HG03520 (cell line): Measurements from ENCODE around the gene ETV4.

Source experiments
- ATAC-seq: cut with Tn5 transposase; IDR thresholded peaks from one replicate; pipeline ENCODE4 v1.9.1; 2021; ENCODE audit warnings: mild to moderate bottlenecking, moderate library complexity; ENCODE audit not compliant: unreplicated experiment

The ETV4 gene

DNA sequence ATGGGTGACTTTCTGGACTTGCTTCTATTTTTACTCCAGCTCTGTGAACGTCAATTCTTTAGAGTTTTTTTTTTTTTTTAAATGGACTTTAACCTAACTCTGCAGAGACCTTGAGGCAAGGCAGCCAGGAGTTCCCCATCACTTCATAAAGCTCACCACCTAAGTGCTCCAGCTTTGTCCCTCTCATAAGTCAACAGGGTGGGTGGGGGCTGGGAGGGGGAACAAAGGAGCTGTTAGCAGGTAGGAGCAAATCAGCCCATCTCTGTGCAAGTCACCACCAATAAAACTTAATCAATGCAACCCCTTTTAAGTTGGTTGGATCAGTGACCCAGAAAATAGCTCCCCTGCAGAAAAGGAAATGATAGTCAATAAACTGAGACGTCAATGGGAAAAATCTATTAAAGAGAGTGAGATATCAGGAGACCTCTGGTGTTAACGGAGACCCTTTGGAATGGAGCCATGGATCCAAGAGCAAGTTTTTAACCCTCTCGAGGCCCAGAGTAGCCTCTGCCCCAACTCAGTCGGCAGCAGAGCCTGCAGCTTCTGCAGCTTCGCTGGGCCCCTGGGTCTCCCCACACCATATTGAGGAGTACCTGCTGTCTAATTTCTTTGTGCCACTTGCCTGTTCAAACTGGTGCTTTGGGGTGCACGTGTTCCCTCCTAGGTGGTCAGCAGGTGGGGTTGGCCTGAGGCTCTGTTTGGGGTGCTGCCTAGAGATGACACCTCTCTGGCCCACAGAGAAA, 27.6 kb upstream of the ETV4 start:
- ATAC-seq = no peak

DNA sequence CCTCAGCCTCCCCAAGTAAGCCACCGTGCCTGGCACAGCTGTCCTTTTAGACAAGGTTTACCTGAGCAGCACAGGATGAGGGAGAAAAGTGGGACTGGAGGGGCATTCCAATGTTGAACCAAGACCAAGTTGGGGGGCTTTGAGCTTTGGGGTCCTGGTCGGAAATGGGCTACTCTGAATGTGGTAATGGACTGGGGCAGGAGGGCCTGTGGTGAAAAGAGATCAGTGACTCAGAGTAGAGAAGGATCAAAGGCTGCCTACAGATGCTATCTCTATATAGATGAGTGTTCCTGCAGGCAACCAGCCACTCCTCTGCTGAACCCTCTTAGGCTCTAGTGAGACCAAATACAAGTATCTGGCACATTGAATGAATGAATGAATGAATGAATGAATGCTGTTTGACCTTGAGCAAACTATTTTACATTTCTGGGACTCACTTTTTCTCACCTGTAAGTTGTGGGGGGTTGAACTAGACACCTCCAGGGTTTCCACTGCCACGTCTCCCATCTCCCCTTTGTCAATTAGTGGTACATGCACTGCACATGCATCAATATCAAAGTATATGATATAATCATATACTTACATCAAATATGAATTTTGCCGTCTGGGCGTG, 26.3 kb upstream of the ETV4 start:
- no peak for ATAC-seq

- ATAC-seq = no peak
Measured at GRCh38 chr17:43570518-43570928, 24.4 kb upstream of the ETV4 start.

- no peak for ATAC-seq
Measured at GRCh38 chr17:43568506-43569082, 22.5 kb upstream of the ETV4 start.

DNA sequence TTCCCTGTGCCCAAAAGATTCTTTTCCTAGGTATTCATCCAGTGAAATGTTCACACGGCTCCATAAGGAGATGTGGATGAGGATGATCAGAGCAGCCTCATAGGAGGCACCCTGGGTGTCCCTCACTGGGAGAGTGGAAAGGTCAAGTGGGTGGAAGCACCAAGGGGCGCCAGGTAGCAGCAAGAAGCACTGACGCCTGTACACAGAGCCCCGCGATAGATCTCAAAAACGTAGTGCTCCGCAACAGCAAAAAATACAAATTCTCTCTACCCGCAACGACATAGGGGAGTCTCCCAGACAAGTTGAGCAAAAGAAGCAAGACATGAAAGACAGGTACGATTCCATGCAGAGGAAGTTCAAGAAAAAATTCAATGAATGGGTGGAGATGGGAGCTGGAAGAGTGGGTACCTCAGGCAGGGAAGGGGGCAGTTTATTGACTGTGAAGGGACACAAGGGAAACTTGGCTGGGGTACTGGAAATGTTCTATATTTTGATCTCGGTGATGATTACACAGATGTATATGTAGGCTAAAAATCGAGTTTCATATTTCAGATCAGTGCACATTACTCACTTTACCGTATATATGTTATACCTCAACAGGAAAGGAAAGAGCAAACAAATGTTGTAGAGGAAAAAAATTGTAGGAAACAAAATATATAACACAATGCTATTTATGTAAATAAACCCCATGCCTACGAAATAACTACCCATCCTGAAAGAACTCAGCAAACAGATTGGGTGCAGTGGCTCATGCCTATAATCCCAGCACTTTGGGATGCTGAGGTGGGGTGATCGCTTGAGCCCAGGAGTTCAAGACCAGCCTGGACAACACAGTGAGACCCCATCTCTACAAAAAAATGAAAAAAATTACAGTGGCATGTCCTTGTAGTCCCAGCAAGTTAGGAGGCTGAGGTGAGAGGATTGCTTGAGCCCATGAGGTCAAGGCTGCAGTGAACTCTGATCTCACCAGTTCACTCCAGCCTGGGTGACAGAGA, 17.8 kb upstream of the ETV4 start:
- ATAC-seq = no peak

GRCh38 chr17:43562679-43563599, 16.8 kb upstream of the ETV4 start:
- no peak for ATAC-seq

- ATAC-seq = no peak
Measured at GRCh38 chr17:43560461-43561427, 14.6 kb upstream of the ETV4 start.

- ATAC-seq = no peak
Measured at GRCh38 chr17:43559161-43559816, 13.1 kb upstream of the ETV4 start.

DNA sequence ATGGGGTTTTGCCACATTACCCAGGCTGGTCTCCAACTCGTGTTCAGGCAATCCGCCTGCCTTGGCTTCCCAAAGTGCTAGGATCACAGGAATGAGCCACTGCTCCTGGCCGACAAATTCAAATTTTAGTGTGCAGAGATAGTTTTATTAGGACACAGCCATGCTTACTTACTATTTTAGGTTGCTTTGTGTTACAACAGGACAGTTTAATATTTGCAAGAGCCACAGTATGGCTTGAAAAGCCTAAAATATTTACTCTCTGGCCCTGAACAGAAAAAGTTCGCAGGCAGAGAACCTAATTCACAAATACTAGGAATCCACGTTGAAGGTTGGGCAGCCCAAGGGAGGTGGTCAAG, 12.6 kb upstream of the ETV4 start:
- no peak for ATAC-seq

DNA sequence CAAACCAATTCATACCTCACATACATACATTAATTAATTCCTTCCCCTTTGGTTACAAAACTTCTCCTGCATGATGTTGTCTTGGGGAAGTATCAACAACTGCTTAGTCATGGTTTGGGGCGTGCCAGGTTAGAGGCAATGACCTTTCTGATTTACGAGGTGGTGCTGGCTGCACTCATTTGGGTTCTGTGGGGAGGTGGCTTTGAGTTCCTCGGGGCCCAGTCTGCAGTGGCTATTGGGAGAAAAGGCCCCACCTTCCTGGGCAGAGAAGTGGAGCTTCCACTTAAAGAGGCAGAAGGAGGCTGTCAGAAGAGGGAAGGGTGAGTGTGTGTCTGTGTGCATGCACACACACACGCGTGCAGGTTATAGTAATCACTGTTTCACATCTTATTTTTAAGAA, 10.2 kb upstream of the ETV4 start:
- no peak for ATAC-seq

- no peak for ATAC-seq
Measured at GRCh38 chr17:43554857-43555256, 8.7 kb upstream of the ETV4 start.

- no peak for ATAC-seq
Measured at GRCh38 chr17:43553573-43553972, 7.4 kb upstream of the ETV4 start.

DNA sequence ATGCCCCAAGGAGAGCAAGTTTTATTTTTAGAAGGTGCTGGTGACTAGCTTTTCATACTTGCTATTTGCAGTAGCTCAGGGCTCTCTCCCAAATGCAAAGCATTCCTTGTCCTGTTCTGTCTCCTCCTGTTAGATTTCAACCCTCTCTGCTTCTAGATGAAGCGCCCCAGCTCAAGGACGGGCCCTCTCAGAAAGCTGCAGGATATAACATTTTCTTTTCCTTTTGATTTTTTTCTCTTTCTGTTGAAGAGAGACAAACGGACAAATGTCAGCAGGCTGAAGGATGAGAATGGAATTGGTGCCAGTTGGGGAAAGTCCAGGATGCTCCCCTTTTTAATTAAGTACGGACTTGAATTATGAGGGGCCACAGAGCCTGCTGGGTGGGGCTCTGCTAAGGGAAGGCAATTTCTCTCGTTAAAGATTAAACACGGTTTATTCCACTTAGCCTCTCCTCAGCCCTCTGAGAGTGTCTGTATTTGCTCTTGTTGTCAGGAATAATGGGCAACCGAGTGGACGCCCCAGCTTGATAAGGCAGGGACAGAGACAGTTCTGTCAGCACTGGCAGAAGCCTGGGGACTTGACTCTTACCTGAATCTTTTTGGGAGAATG, 6.2 kb upstream of the ETV4 start:
- ATAC-seq = no peak

DNA sequence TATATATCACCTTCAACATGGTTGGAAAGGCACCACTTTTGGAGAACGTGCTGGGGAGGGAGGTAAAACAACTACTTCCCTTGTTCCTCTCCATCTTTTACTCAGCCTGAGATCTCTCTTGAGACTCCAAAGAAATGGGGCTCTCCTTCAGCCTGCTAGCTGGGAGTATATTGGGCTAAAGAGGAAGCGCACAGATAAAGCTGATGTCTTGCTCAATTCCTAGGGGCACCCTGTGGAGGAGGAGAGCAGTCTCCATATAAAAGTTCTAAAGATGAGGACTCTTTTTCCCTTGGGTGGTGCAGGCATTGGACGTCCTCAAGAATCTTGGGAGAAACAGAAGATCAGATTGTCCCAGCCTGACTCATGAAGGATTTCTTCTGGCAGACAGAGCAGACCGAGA, 4.6 kb upstream of the ETV4 start:
- ATAC-seq = no peak

- no peak for ATAC-seq
Measured at GRCh38 chr17:43549496-43549895, 3.4 kb upstream of the ETV4 start.

DNA sequence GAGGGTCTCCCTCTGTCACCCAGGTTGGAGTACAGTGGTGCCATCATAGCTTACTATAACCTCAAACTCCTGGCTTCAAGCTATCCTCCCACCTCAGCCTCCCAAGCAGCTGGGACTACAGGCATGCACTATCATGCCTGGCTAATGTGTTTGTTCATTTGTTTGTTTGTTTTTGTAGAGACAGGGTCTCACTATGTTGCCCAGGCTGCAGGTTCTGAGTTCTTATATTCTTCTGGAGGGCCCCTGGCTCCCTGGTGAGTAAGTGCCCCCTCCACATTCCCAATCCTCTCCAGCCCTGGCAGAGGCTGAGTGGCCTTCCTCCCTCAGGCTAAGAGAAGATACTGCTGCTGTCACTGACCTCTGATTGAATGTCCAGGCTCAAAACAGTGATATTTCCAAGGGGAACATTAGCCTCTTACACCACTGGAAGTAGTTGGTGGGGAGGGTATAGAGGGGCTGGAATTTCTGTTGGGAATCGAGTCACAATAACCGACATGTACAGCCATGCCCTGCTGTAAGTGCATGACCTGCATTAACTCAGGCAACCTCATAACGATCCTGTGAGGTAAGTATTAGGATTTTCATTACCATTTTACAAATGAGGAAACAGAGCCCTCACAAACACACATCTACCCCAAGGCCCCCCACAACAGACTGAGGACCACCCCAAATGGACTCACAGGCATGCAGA, 2.7 kb upstream of the ETV4 start:
- ATAC-seq = no peak

- no peak for ATAC-seq
Measured at GRCh38 chr17:43547659-43548256, 1.6 kb upstream of the ETV4 start.
